Breast epithelium (tissue), 3 donors: ENCODE results near the gene DAB2IP.

Experiments used
- CTCF ChIP-seq, 3 donors: fragments of 450-650 bp; IDR thresholded peaks; one replicate each; pipeline ENCODE4 v1.5.1; 2016 to 2017; ENCODE audit warnings: antibody characterized with exemption in 3 of 3, mild to moderate bottlenecking in 3 of 3, moderate library complexity in 3 of 3
- POLR2AphosphoS5 ChIP-seq, 3 donors: sonication (generic); formaldehyde crosslinking; IDR thresholded peaks; one replicate each; pipeline ENCODE4 v1.6.1; 2017; ENCODE audit warnings: antibody characterized with exemption in 3 of 3

- TF ChIP-seq POLR2AphosphoS5 (IDR thresholded peaks at IDR 0.05) (no peak), CTCF (IDR thresholded peaks at IDR 0.05) (no peak)
Measured at GRCh38 chr9:121790841-121791240, 139.4 kb downstream of the DAB2IP start.
